ENCODE data around the gene TCF25. TPM values are rescaled to one million over a fixed set of nuclear protein-coding genes. Genes with fewer than 3 reads are reported as not detected.

TCF25 gene
- total RNA-seq, 4 donors from 2014 or later: 68.9 to 110 (median 85.7) TPM

DNA sequence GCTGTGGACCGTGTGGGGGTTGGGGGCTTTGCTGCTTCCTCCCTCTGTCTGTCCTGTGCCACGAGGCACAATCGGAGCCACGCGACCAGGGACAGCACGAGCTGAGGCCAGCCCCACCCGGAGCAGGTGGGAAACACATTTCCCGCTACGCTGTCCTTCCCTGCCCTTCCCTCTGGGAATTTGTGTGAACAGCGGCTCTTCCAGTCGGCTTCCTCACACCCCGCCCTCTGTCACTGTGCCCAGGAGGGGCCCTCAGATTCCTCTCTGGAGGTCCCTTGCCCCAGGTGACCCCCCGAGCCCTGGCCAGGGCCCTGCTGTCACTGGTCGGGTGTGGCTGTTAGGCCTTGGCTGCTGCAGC, 25.5 kb upstream of the TCF25 start:
- TF ChIP-seq POLR2A (IDR thresholded peaks at IDR 0.05) (no peak), CTCF (IDR thresholded peaks at IDR 0.05 in 4 of 5, conservative IDR thresholded peaks at IDR 0.05 in 1 of 5) (no peak)
- ATAC-seq (no peak), DNase-seq (no peak)
- H3K4me1 ChIP-seq: no peaks in the 10 kb centered on the region
- H3K4me3 ChIP-seq: no peak overlapping the region
- no peaks in the 10 kb centered on the region for H3K36me3 ChIP-seq
- in situ Hi-C loops (cut with MboI; ENCODE audit: low sequenced_read_pairs in 4 of 4): no loop called here
- intact Hi-C loops (cut with DNase I; ENCODE audit: low total_unique reads): no loop called here
- no peak overlapping the region for H3K27ac ChIP-seq
- no peaks in the 10 kb centered on the region for H3K27me3 ChIP-seq
- no peaks in the 10 kb centered on the region for H3K9me3 ChIP-seq

- intact Hi-C loops (cut with DNase I; ENCODE audit: low total_unique reads) (no loop called here), in situ Hi-C loops (cut with MboI; ENCODE audit: low sequenced_read_pairs in 4 of 4) (no loop called here)
- Histone ChIP-seq H3K36me3 (no peaks in the 10 kb centered on the region), H3K9me3 (no peaks in the 10 kb centered on the region), H3K27ac (no peak overlapping the region), H3K4me3 (no peak overlapping the region), H3K4me1 (no peaks in the 10 kb centered on the region), H3K27me3 (no peaks in the 10 kb centered on the region)
- DNase-seq: no peak
- ATAC-seq: no peak
- TF ChIP-seq CTCF (IDR thresholded peaks at IDR 0.05 in 4 of 5, conservative IDR thresholded peaks at IDR 0.05 in 1 of 5): no peak
- TF ChIP-seq POLR2A (IDR thresholded peaks at IDR 0.05): no peak
Observed at GRCh38 chr16:89848974-89849373, 24.4 kb upstream of the TCF25 start.

GRCh38 chr16:89853306-89853993, 19.9 kb upstream of the TCF25 start:
- TF ChIP-seq CTCF (IDR thresholded peaks at IDR 0.05 in 4 of 5, conservative IDR thresholded peaks at IDR 0.05 in 1 of 5) (no peak), POLR2A (IDR thresholded peaks at IDR 0.05) (no peak)
- in situ Hi-C loops (cut with MboI; ENCODE audit: low sequenced_read_pairs in 4 of 4): no loop called here
- Histone ChIP-seq H3K27ac (no peak overlapping the region), H3K4me1 (no peaks in the 10 kb centered on the region), H3K4me3 (no peak overlapping the region), H3K36me3 (no peaks in the 10 kb centered on the region), H3K9me3 (no peaks in the 10 kb centered on the region), H3K27me3 (no peaks in the 10 kb centered on the region)
- intact Hi-C loops (cut with DNase I; ENCODE audit: low total_unique reads): no loop called here
- ATAC-seq (no peak), DNase-seq (no peak)

DNA sequence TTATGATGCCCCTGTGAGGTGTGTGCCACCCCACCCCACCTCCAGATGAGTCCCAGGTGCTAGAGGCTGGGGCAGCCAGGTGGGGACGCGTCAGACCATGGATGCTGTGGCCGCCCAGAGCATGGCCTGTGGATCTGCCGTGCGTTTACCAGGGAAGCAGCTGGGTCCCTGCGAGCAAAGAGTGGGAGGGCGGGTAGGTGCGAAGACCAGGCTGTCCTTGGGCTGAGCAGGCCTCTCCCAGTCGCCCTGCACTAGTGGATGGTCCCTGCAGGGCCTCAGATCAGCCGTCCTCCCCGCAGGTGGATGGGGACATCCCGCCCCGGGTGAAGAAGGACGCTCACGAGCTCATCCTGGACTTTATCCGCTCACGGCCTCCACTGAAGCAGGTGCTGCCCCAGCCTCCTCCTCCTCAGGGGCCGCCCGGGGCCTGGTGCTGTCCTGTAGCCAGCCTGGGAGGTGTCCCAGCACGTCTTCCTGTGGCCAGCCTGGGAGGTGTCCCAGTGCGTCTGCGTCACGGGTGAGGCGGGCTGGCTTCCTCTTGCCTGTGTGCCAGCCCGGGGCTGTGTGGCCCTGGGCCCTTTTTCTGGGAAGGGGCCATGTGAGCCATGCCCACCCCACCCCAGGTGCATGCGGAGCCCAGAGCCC, 18.0 kb upstream of the TCF25 start:
- no peak for ATAC-seq
- Histone ChIP-seq H3K27me3 (no peaks in the 10 kb centered on the region), H3K27ac (no peak overlapping the region), H3K4me3 (no peak overlapping the region), H3K4me1 (no peaks in the 10 kb centered on the region), H3K9me3 (no peaks in the 10 kb centered on the region), H3K36me3 (no peaks in the 10 kb centered on the region)
- intact Hi-C loops (cut with DNase I; ENCODE audit: low total_unique reads): no loop called here
- in situ Hi-C loops (cut with MboI; ENCODE audit: low sequenced_read_pairs in 4 of 4): no loop called here
- DNase-seq: no peak
- no peak for TF ChIP-seq POLR2A (IDR thresholded peaks at IDR 0.05)
- TF ChIP-seq CTCF (IDR thresholded peaks at IDR 0.05 in 4 of 5, conservative IDR thresholded peaks at IDR 0.05 in 1 of 5): no peak

Measured in gastrocnemius medialis (tissue), 4 donors.